WTC11 (cell line): ENCODE data around the gene SPRYD3. TPM values are rescaled to one million over a fixed set of nuclear protein-coding genes. Genes with fewer than 3 reads are reported as not detected.
A peak's percentile ranks its signal among the peaks of the same experiment; 100 is the strongest.

Experiments used
- ATF1 ChIP-seq: sonication (generic); formaldehyde crosslinking; IDR thresholded peaks from 2 replicates; pipeline ENCODE4 v1.8.1; 2023; ENCODE audit warnings: mild to moderate bottlenecking, moderate library complexity, missing genetic modification reagents
- ATF2 ChIP-seq: sonication (generic); formaldehyde crosslinking; IDR thresholded peaks from 2 replicates; pipeline ENCODE4 v1.8.1; 2022; ENCODE audit warnings: low read depth, missing genetic modification reagents, borderline replicate concordance
- CBFB ChIP-seq: sonication (generic); formaldehyde crosslinking; IDR thresholded peaks from 2 replicates; pipeline ENCODE4 v1.8.1; 2022; ENCODE audit warnings: mild to moderate bottlenecking, low read depth, missing genetic modification reagents
- ERG ChIP-seq: fragments of 250-450 bp; sonication (Bioruptor Pico); IDR thresholded peaks from 2 replicates; pipeline ENCODE4 v1.8.0; 2021; ENCODE audit warnings: mild to moderate bottlenecking
- ETV6 ChIP-seq: sonication (generic); formaldehyde crosslinking; IDR thresholded peaks from 2 replicates; pipeline ENCODE4 v1.8.1; 2022; ENCODE audit warnings: mild to moderate bottlenecking, missing genetic modification reagents
- FOXP1 ChIP-seq: sonication (generic); formaldehyde crosslinking; IDR thresholded peaks from 2 replicates; pipeline ENCODE4 v1.8.0; 2022; ENCODE audit warnings: missing genetic modification reagents, mild to moderate bottlenecking, moderate library complexity, borderline replicate concordance
- GABPB1 ChIP-seq: sonication (generic); formaldehyde crosslinking; IDR thresholded peaks from 2 replicates; pipeline ENCODE4 v1.8.1; 2023; ENCODE audit warnings: mild to moderate bottlenecking, missing genetic modification reagents
- IRF2 ChIP-seq: sonication (generic); formaldehyde crosslinking; IDR thresholded peaks from 2 replicates; pipeline ENCODE4 v1.8.0; 2022; ENCODE audit warnings: low read depth, missing genetic modification reagents, borderline replicate concordance
- JUN ChIP-seq: sonication (generic); formaldehyde crosslinking; IDR thresholded peaks from 2 replicates; pipeline ENCODE4 v1.8.0; 2023; ENCODE audit warnings: mild to moderate bottlenecking, missing genetic modification reagents
- NFE2L1 ChIP-seq: sonication (generic); formaldehyde crosslinking; IDR thresholded peaks from 2 replicates; pipeline ENCODE4 v1.8.1; 2023; ENCODE audit warnings: missing genetic modification reagents
- NR1H2 ChIP-seq: sonication (generic); formaldehyde crosslinking; IDR thresholded peaks from 2 replicates; pipeline ENCODE4 v1.9.0; 2021; ENCODE audit warnings: mild to moderate bottlenecking, moderate library complexity, missing genetic modification reagents
- NR3C1 ChIP-seq: sonication (generic); formaldehyde crosslinking; conservative IDR thresholded peaks from 2 replicates; pipeline ENCODE4 v1.8.1; 2023; ENCODE audit warnings: low read depth, mild to moderate bottlenecking, missing genetic modification reagents
- OVOL2 ChIP-seq: fragments of 250-450 bp; sonication (Bioruptor Pico); IDR thresholded peaks from 2 replicates; pipeline ENCODE4 v1.9.0; 2021; ENCODE audit warnings: mild to moderate bottlenecking, borderline replicate concordance
- RELA ChIP-seq: sonication (generic); formaldehyde crosslinking; IDR thresholded peaks from 2 replicates; pipeline ENCODE4 v1.8.1; 2022; ENCODE audit warnings: missing genetic modification reagents, mild to moderate bottlenecking, borderline replicate concordance
- SMAD3 ChIP-seq: sonication (generic); formaldehyde crosslinking; IDR thresholded peaks from 2 replicates; pipeline ENCODE4 v1.8.0; 2022; ENCODE audit warnings: missing genetic modification reagents, mild to moderate bottlenecking, borderline replicate concordance
- TCF7 ChIP-seq: sonication (generic); formaldehyde crosslinking; IDR thresholded peaks from 2 replicates; pipeline ENCODE4 v1.8.0; 2022; ENCODE audit warnings: mild to moderate bottlenecking, low read depth, missing genetic modification reagents, moderate library complexity
- TP53 ChIP-seq: sonication (generic); formaldehyde crosslinking; IDR thresholded peaks from 2 replicates; pipeline ENCODE4 v1.8.1; 2023; ENCODE audit warnings: mild to moderate bottlenecking, missing genetic modification reagents
- ZNF396 ChIP-seq: fragments of 250-450 bp; sonication (Bioruptor Pico); IDR thresholded peaks from 2 replicates; pipeline ENCODE4 v1.8.0; 2021; ENCODE audit warnings: mild to moderate bottlenecking, moderate library complexity, borderline replicate concordance
- total RNA-seq: library from RNA; stranded (reverse); gene quantifications from 3 replicates; pipeline ENCODE4 v1.2.3, GENCODE V29; 2021
- TF ChIP-seq, protein P1 (sequence below): sonication (generic); formaldehyde crosslinking; IDR thresholded peaks from 2 replicates; pipeline ENCODE4 v1.8.0; 2022; ENCODE audit warnings: mild to moderate bottlenecking, missing genetic modification reagents
- TF ChIP-seq, protein P2 (sequence below): sonication (generic); formaldehyde crosslinking; IDR thresholded peaks from 2 replicates; pipeline ENCODE4 v1.8.1; 2023; ENCODE audit warnings: mild to moderate bottlenecking, missing genetic modification reagents
- TF ChIP-seq, protein P3 (sequence below): sonication (generic); formaldehyde crosslinking; IDR thresholded peaks from 2 replicates; pipeline ENCODE4 v1.8.1; 2022; ENCODE audit warnings: missing genetic modification reagents, borderline replicate concordance
- TF ChIP-seq, protein P4 (sequence below): fragments of 250-450 bp; sonication (Bioruptor Pico); conservative IDR thresholded peaks from 2 replicates; pipeline ENCODE4 v1.9.0; 2021; ENCODE audit warnings: mild to moderate bottlenecking
- TF ChIP-seq, protein P5 (sequence below): fragments of 250-450 bp; sonication (Bioruptor Pico); IDR thresholded peaks from 2 replicates; pipeline ENCODE4 v1.9.0; 2021; ENCODE audit warnings: mild to moderate bottlenecking
- TF ChIP-seq, protein P6 (sequence below): sonication (generic); formaldehyde crosslinking; IDR thresholded peaks from 2 replicates; pipeline ENCODE4 v1.8.0; 2022; ENCODE audit warnings: missing genetic modification reagents

Gene SPRYD3
- total RNA-seq, 1 experiment from 2014 or later = 11.9 TPM

DNA sequence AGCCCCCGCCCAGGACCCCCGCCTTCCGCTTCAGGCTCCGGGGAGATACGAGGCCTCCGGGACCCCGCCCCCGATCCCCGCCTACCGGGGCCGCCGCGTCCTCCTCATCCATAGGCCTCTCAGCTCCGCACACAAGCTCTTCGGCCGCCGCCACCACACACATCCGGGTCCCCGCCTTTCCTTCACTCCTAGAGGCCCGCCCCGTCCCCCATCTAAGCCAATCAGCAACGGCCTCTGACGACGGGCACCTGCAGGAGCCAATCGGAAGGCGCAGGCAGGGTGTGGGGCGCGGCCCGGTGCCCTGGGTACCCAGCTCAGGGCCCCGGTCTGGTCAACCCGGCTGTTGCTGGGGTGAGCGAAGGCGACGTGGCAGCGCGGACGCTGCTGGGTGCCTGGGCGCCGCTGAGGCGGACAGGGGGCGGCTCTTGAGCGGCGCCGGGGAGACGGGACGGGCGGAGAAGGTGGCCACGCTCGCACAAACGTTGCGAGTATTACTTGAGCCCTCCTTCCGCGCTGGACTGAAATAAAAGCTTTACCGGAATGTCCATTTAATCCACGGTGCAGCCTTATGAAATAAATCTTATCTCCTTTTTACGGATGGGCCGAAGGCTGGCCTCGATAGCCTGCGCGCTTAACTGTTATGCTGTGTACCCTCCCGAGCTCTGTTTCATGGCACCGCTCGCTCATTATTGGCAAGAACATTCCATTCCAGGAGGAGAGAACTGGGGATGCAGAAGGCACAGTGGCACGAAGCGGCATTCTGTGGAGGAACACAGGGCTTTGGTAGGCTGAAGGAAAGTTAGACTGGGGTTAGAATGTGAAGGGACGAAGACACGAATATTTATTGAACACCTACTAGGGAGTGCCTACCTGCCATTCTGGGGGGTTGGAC, at the start of gene SPRYD3 (continued):
- TF ChIP-seq, protein P1, sequence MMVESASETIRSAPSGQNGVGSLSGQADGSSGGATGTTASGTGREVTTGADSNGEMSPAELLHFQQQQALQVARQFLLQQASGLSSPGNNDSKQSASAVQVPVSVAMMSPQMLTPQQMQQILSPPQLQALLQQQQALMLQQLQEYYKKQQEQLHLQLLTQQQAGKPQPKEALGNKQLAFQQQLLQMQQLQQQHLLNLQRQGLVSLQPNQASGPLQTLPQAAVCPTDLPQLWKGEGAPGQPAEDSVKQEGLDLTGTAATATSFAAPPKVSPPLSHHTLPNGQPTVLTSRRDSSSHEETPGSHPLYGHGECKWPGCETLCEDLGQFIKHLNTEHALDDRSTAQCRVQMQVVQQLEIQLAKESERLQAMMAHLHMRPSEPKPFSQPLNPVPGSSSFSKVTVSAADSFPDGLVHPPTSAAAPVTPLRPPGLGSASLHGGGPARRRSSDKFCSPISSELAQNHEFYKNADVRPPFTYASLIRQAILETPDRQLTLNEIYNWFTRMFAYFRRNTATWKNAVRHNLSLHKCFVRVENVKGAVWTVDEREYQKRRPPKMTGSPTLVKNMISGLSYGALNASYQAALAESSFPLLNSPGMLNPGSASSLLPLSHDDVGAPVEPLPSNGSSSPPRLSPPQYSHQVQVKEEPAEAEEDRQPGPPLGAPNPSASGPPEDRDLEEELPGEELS (CRISPR knock-in tag) = no peak; the same call in 1 of the 2 replicates
- no peak for TF ChIP-seq NR3C1
- TF ChIP-seq JUN (CRISPR knock-in tag) = no peak
- no peak for TF ChIP-seq ZNF396 (CRISPR knock-in tag)
- TF ChIP-seq, protein P2, sequence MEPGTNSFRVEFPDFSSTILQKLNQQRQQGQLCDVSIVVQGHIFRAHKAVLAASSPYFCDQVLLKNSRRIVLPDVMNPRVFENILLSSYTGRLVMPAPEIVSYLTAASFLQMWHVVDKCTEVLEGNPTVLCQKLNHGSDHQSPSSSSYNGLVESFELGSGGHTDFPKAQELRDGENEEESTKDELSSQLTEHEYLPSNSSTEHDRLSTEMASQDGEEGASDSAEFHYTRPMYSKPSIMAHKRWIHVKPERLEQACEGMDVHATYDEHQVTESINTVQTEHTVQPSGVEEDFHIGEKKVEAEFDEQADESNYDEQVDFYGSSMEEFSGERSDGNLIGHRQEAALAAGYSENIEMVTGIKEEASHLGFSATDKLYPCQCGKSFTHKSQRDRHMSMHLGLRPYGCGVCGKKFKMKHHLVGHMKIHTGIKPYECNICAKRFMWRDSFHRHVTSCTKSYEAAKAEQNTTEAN = no peak
- TF ChIP-seq FOXP1 (CRISPR knock-in tag) = peak; percentile 51; the same call in 1 of the 2 replicates
- TF ChIP-seq OVOL2 (CRISPR knock-in tag) = no peak
- TF ChIP-seq, protein P3, sequence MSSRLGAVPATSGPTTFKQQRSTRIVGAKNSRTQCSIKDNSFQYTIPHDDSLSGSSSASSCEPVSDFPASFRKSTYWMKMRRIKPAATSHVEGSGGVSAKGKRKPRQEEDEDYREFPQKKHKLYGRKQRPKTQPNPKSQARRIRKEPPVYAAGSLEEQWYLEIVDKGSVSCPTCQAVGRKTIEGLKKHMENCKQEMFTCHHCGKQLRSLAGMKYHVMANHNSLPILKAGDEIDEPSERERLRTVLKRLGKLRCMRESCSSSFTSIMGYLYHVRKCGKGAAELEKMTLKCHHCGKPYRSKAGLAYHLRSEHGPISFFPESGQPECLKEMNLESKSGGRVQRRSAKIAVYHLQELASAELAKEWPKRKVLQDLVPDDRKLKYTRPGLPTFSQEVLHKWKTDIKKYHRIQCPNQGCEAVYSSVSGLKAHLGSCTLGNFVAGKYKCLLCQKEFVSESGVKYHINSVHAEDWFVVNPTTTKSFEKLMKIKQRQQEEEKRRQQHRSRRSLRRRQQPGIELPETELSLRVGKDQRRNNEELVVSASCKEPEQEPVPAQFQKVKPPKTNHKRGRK (CRISPR knock-in tag) = no peak
- TF ChIP-seq NFE2L1 (CRISPR knock-in tag) = no peak
- TF ChIP-seq, protein P4, sequence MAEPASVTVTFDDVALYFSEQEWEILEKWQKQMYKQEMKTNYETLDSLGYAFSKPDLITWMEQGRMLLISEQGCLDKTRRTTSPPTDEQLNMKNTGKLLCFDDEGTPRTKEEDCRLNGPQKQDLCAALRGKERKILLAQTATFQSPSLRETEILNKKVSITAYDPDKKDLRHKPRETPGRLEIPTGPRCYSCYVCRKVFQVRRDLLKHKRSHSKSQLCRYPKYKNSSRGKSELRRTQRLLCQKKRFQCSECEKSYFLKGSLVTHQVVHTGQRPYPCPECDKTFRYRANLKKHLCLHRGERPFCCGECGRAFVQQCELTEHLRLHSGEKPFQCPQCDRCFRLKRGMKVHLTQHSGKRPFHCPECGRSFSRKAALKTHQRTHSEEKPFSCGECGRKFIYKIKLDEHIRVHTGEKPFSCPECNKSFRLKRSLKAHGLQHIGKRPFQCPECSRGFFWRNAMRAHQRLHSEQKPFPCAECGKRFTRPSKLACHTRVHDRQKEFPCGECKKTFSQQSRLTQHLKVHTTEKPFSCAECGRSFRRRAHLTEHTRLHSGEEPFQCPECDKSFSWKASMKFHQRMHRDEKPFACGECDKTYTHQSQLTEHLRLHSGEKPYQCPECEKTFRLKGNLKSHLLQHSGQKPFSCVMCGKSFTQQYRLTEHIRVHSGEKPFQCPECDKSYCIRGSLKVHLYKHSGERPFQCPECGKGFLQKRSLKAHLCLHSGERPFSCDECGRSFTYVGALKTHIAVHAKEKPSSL (CRISPR knock-in tag) = no peak
- no peak for TF ChIP-seq NR1H2 (CRISPR knock-in tag)
- peak; percentile 66 for TF ChIP-seq GABPB1
- TF ChIP-seq ATF2 = no peak
- peak; percentile 64; the same call in 1 of the 2 replicates for TF ChIP-seq ETV6 (CRISPR knock-in tag)
- peak; percentile 36; the same call in 1 of the 2 replicates for TF ChIP-seq RELA (CRISPR knock-in tag)
- no peak for TF ChIP-seq ERG (CRISPR knock-in tag)
- TF ChIP-seq, protein P5, sequence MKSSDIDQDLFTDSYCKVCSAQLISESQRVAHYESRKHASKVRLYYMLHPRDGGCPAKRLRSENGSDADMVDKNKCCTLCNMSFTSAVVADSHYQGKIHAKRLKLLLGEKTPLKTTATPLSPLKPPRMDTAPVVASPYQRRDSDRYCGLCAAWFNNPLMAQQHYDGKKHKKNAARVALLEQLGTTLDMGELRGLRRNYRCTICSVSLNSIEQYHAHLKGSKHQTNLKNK = no peak
- no peak for TF ChIP-seq IRF2 (CRISPR knock-in tag)
- TF ChIP-seq, protein P6, sequence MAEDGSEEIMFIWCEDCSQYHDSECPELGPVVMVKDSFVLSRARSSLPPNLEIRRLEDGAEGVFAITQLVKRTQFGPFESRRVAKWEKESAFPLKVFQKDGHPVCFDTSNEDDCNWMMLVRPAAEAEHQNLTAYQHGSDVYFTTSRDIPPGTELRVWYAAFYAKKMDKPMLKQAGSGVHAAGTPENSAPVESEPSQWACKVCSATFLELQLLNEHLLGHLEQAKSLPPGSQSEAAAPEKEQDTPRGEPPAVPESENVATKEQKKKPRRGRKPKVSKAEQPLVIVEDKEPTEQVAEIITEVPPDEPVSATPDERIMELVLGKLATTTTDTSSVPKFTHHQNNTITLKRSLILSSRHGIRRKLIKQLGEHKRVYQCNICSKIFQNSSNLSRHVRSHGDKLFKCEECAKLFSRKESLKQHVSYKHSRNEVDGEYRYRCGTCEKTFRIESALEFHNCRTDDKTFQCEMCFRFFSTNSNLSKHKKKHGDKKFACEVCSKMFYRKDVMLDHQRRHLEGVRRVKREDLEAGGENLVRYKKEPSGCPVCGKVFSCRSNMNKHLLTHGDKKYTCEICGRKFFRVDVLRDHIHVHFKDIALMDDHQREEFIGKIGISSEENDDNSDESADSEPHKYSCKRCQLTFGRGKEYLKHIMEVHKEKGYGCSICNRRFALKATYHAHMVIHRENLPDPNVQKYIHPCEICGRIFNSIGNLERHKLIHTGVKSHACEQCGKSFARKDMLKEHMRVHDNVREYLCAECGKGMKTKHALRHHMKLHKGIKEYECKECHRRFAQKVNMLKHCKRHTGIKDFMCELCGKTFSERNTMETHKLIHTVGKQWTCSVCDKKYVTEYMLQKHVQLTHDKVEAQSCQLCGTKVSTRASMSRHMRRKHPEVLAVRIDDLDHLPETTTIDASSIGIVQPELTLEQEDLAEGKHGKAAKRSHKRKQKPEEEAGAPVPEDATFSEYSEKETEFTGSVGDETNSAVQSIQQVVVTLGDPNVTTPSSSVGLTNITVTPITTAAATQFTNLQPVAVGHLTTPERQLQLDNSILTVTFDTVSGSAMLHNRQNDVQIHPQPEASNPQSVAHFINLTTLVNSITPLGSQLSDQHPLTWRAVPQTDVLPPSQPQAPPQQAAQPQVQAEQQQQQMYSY (CRISPR knock-in tag) = no peak
- TF ChIP-seq TCF7 = no peak
- no peak for TF ChIP-seq ATF1 (CRISPR knock-in tag)
- TF ChIP-seq SMAD3 = peak; percentile 62; the same call in 1 of the 2 replicates
- TF ChIP-seq TP53 = no peak
- no peak for TF ChIP-seq CBFB (CRISPR knock-in tag)
